Astrocyte of the cerebellum (primary cell): Measurements from ENCODE around the gene USP35.
"Not testable (repeated sequence)": the region's sequence is repeated elsewhere in the genome, so short reads cannot be mapped to it uniquely, and the experiment has no call there.

Source experiments
- DNase-seq: peaks from one replicate; pipeline ENCODE4 v3.0.0-alpha.2; 2011; ENCODE audit warnings: low read depth
- H3K4me3 ChIP-seq: 2 replicates; pipeline ENCODE4 v1.5.1; 2011; ENCODE audit warnings: mild to moderate bottlenecking, low read depth, low read length, moderate library complexity
- in situ Hi-C: cut with HindIII; loops from 2 replicates; pipeline ENCODE4 v1.10.0; 2017; ENCODE audit warnings: low sequenced_read_pairs
- TF ChIP-seq, protein P1 (sequence below): IDR thresholded peaks from 2 replicates; pipeline ENCODE4 v1.5.1; 2012; ENCODE audit warnings: low read length, low read depth, moderate library complexity, mild to moderate bottlenecking; ENCODE audit errors: missing control alignments

Gene USP35

DNA sequence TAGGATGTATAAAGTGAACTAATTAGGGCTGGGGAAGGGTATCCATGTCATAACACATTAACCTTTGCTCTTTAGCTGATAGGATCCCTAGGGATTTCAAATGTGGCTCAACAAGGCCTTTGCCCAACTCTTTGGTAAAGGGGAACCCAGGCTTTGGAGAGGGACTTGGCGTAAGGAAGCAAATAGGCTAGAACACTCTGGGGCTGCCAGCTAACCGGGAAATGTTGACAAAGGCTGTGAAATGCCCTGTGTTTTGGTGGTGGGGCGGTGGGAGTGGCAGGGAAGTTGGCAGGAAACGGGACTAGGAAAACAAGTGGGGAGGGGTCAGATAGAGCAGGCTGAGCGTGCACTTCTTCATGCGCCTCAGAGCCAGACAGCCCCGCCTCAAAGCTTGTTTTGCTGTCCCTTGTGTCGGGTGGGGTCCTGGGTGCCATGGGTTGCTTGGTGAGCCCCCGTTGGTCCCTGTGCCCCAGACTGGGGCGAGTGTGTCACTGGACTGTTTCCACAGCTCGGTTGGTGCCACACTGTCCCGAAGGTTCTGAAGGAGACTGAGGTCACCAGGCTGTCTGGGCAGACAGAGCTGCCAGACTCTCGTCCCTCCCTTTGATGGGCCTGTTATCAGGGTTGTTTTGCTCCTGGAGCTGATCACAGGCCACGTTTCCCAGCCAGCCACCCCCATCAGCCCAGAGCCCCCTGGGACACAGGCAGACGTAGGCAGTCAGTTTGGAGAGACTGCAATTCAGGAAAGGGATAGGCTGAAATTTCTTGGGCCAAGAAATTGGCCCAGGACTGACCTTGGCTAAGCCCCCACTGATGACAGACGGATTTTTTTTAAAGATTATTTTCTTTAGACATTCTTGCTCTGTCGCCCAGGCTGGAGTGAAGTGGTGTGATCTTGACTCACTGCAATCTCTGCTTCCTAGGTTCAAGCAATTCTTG, 19.9 kb upstream of the USP35 start:
- no peak overlapping the region for H3K4me3 ChIP-seq
- peak; percentile 62 for DNase-seq
- TF ChIP-seq, protein P1, sequence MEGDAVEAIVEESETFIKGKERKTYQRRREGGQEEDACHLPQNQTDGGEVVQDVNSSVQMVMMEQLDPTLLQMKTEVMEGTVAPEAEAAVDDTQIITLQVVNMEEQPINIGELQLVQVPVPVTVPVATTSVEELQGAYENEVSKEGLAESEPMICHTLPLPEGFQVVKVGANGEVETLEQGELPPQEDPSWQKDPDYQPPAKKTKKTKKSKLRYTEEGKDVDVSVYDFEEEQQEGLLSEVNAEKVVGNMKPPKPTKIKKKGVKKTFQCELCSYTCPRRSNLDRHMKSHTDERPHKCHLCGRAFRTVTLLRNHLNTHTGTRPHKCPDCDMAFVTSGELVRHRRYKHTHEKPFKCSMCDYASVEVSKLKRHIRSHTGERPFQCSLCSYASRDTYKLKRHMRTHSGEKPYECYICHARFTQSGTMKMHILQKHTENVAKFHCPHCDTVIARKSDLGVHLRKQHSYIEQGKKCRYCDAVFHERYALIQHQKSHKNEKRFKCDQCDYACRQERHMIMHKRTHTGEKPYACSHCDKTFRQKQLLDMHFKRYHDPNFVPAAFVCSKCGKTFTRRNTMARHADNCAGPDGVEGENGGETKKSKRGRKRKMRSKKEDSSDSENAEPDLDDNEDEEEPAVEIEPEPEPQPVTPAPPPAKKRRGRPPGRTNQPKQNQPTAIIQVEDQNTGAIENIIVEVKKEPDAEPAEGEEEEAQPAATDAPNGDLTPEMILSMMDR: no peak
- in situ Hi-C loops: no loop called here

DNA sequence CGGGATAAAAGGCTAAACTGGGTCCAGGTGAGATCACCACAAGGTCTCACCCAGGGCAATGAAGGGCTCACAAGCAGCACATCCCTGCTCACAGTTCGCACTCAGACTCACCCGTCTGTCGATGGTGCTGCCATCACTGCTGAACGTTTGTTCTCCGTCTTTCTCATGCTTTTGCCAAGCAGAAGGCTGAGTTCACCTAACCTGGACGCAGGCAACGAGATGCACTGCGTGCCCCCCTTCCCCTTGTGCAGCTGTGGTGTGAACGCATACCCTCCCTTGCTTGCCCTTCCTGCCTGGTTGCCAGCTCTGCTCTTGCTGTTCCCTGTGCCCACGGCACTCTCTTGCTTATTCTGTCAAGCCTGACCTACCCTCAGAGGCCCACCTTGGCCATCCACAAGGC, 18.3 kb upstream of the USP35 start:
- TF ChIP-seq, protein P1: no peak
- no peak overlapping the region for H3K4me3 ChIP-seq
- in situ Hi-C loops: no loop called here
- DNase-seq: no peak

DNA sequence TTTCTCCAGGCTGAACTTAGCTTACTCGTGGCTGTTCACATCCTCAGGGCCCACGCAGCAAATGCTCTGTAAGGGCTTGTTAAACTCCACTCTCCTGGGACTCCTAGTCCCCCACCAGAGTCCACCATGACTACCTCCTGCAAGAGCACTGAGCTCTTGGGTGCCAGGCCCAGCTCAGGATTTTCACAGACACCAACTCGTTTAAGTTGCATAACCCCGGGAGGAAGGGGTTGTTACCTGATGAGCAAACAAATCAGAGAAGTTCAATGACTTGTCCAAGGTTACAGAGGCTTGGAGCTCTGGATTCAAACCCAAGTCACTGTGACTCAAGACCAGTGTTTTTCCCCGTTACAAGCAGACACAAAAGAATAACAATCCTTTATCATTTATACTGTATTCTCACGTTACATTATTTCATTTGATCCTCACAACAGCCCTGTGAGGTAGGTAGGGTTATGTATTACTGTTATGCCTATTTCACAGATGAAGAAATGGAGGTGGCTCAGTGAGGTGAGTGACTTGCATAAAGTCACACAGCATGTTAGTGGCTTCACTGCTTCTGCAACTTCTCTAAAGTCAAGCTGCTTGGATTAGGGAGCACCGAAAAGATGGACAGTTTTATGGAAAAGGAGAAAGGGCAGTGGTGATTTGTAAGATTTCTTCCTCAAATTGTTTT, 17.7 kb upstream of the USP35 start:
- no peak for DNase-seq

DNA sequence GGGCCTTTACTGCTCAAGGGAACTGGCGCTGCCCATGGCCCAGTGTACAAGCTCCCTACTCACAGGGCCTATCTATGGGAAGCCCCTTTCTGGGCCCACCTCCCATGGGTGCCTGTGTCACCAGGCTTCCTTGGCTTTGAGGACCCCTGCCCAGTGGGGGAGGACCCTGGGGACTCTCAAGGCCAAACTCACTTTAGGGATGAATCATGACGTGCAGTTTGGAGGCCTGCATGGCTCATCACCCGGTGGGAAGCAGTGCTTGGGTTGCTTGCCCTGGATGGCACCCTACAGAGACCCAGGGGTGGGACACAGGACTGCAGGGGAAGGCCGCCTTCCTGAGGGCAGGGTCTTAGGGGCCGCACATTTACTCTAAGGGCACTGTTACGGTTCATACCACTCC, 16.8 kb upstream of the USP35 start:
- no peak for DNase-seq
- in situ Hi-C loops: no loop called here

More for the DNA sequence above, 17.7 kb upstream of the USP35 start:
- TF ChIP-seq, protein P1: no peak
- no peak overlapping the region for H3K4me3 ChIP-seq
- in situ Hi-C loops: no loop called here

DNA sequence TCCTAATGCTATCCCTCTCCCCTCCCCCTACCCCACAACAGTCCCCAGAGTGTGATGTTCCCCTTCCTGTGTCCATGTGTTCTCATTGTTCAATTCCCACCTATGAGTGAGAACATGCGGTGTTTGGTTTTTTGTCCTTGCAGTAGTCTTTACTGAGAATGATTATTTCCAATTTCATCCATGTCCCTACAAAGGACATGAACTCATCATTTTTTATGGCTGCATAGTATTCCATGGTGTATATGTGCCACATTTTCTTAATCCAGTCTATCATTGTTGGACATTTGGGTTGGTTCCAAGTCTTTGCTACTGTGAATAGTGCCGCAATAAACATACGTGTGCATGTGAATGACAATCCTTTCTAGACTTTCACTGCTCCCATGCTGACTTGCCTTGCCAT, 12.9 kb upstream of the USP35 start:
- in situ Hi-C loops, DNase-seq, H3K4me3 ChIP-seq: not testable (repeated sequence)

More for the DNA sequence above, 16.8 kb upstream of the USP35 start:
- no peak overlapping the region for H3K4me3 ChIP-seq
- TF ChIP-seq, protein P1: no peak

DNA sequence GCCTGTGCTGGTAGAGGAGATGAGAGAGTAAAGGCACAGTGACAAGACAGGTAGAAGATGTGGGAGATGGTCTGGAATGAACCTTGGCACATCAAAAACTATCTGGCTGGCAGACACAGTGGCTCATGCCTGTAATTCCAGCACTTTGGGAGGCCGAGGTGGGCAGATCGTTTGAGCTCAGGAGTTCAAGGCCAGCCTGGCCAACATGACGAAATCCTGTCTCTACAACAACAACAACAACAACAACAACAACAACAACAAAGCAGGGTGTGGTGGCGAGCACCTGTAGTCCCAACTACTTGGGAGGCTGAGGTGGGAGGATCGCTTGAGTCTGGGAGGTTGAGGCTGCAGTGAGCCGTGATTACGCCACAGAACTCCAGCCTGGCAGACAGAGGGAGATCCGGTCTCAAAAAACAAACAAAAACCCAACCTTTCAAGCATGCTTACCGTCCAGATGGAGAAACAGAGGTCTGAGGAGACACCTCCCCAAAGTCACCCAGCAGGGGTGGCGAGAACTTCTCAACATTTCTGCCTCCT, 12.0 kb upstream of the USP35 start:
- no peak for DNase-seq
- in situ Hi-C loops: no loop called here
- TF ChIP-seq, protein P1: no peak
- H3K4me3 ChIP-seq: no peak overlapping the region
